Stimulated activated CD4-positive, alpha-beta T cell treated with anti-CD3 and anti-CD28 coated beads, Interleukin-4, amount 100 ng/mL, for 48 hours (primary cell): ENCODE results near the gene ADI1.
"Not testable (repeated sequence)": the region's sequence is repeated elsewhere in the genome, so short reads cannot be mapped to it uniquely, and the experiment has no call there.

Experiments
- DNase-seq, 2 donors: peaks; one replicate each; pipeline ENCODE4 v3.0.0-alpha.2; 2020; ENCODE audit warnings: low read depth in 2 of 2

Gene ADI1

GRCh38 chr2:3463186-3463835 lies 56.0 kb downstream of the ADI1 start:
- DNase-seq, result no peak

GRCh38 chr2:3462493-3463104 lies 56.7 kb downstream of the ADI1 start:
- no peak for DNase-seq

- peak in 1 of 2 donors; percentile 17 for DNase-seq
These were observed 57.4 kb downstream of the ADI1 start for GRCh38 chr2:3461801-3462492.

GRCh38 chr2:3460831-3461800 lies 58.2 kb downstream of the ADI1 start:
- no peak for DNase-seq

- no peak for DNase-seq
These were observed 59.2 kb downstream of the ADI1 start for GRCh38 chr2:3460156-3460555.

- no peak for DNase-seq
These were observed 59.9 kb downstream of the ADI1 start for GRCh38 chr2:3459185-3460015.

- no peak for DNase-seq
These were observed 60.7 kb downstream of the ADI1 start for GRCh38 chr2:3458396-3459184.

GRCh38 chr2:3457524-3458395 lies 61.6 kb downstream of the ADI1 start:
- no peak for DNase-seq

- DNase-seq, result no peak
These were observed 63.2 kb downstream of the ADI1 start for GRCh38 chr2:3456125-3456524.

GRCh38 chr2:3454802-3455201 lies 64.5 kb downstream of the ADI1 start:
- DNase-seq, result no peak

GRCh38 chr2:3454005-3454404 lies 65.3 kb downstream of the ADI1 start:
- not testable (repeated sequence) for DNase-seq

- no peak for DNase-seq
These were observed 65.9 kb downstream of the ADI1 start for GRCh38 chr2:3453190-3453999.

- DNase-seq, result no peak
These were observed 67.2 kb downstream of the ADI1 start for GRCh38 chr2:3451926-3452671.

GRCh38 chr2:3451169-3451568 lies 68.2 kb downstream of the ADI1 start:
- DNase-seq, result no peak

- no peak for DNase-seq
These were observed 68.8 kb downstream of the ADI1 start for GRCh38 chr2:3450385-3451010.

- no peak for DNase-seq
These were observed 69.4 kb downstream of the ADI1 start for GRCh38 chr2:3449936-3450335.

- DNase-seq, result no peak
These were observed 70.2 kb downstream of the ADI1 start for GRCh38 chr2:3449086-3449485.
